Pancreas (tissue), 10 donors: Measurements from ENCODE around the gene ADNP. TPM values are rescaled to one million over a fixed set of nuclear protein-coding genes. Genes with fewer than 3 reads are reported as not detected.

Experiments
- ATAC-seq, 4 donors: fragments of 200-7000 bp; cut with Tn5 transposase; one replicate each; pipeline versions ENCODE4 v1.8.0 to v1.9.1; 2020; ENCODE audit warnings: mild to moderate bottlenecking in 4 of 4, moderate library complexity in 4 of 4
- DNase-seq, 6 donors: peaks; one replicate each; pipeline ENCODE4 v3.0.0-alpha.2; 2020
- FAIRE-seq: peaks from 2 replicates; lab custom pipeline; 2012; peaks lifted over from hg19 to GRCh38; lab: Jason Lieb, UNC
- H3K27ac ChIP-seq, 4 donors: fragments of 200-600 bp; sonication (generic); 1 replicate in 3 of 4; 2 replicates in 1 of 4; pipeline versions ENCODE4 v1.5.0 to v1.8.0; 2020
- H3K27me3 ChIP-seq, 4 donors: fragments of 200-600 bp; one replicate each; pipeline ENCODE4 v1.8.0; 2021
- H3K36me3 ChIP-seq, 3 donors: fragments of 200-600 bp; sonication (generic) in 1 of 3; one replicate each; pipeline versions ENCODE4 v1.5.0 to v1.8.0; 2020 to 2021
- H3K4me1 ChIP-seq, 3 donors: fragments of 200-600 bp; one replicate each; pipeline ENCODE4 v1.8.0; 2021
- H3K4me3 ChIP-seq, 4 donors: fragments of 200-600 bp; sonication (generic) in 2 of 4; one replicate each; pipeline versions ENCODE4 v1.5.0 to v1.8.0; 2020 to 2021
- H3K9me3 ChIP-seq, 4 donors: fragments of 200-600 bp; one replicate each; pipeline ENCODE4 v1.8.0; 2021
- CTCF ChIP-seq, 4 donors: fragments of 200-600 bp; sonication (generic) in 3 of 4; IDR thresholded peaks; one replicate each; pipeline versions ENCODE4 v1.5.0 to v1.8.0; 2021; ENCODE audit warnings: antibody characterized with exemption in 4 of 4
- WGBS, 2 donors: extraction: QIAGEN DNeasy Blood & Tissue Kit; methylation state at CpG; one replicate each; pipeline ENCODE4 v1.1.7; 2013; 5-methylcytosine and 5-hydroxymethylcytosine counted together
- intact Hi-C, 3 donors: fragments of 100-400 bp; cut with DNase I; formaldehyde crosslinking; loops; one replicate each; pipeline versions ENCODE4 v1.11.1 to v1.14.2; 2022
- polyA plus RNA-seq, 2 donors: library from polyadenylated mRNA; stranded (reverse); fragments of 200-250 nt; gene quantifications; one replicate each; pipeline ENCODE4 v1.2.3, GENCODE V29; 2013
- total RNA-seq, 6 donors: library from RNA; stranded (reverse); fragmentation: NEBNext Ultra II Directional in 4 of 6; extraction: Animal tissue kit (Norgen Biotek cat#: 25700) in 4 of 6; gene quantifications; one replicate each; pipeline versions ENCODE4 v1.2.1 to v1.2.4, GENCODE V29; 2021 to 2023
- donor health status: healthy with polysubstance abuse.
- donor health status: DM: no; HTN: no; CAD: no; lungs with moderate emphysema.
- donor health status: DM: no; HTN: no; CAD: no.
- donor health status: control.
- donor health status: control.
- donor health status: Bipolar disorder and iron deficiency.
- donor health status: DM: yes; HTN: yes; CAD: no.
- donor health status: DM: no; HTN: no; CAD: no.
- donor health status: DM: no; HTN: no; CAD: no.
- donor health status: DM: yes; HTN: yes; CAD: no.

The ADNP gene
- total and polyA plus RNA-seq, 8 donors = 17.8 to 33.8 (median 20.5) TPM

DNA sequence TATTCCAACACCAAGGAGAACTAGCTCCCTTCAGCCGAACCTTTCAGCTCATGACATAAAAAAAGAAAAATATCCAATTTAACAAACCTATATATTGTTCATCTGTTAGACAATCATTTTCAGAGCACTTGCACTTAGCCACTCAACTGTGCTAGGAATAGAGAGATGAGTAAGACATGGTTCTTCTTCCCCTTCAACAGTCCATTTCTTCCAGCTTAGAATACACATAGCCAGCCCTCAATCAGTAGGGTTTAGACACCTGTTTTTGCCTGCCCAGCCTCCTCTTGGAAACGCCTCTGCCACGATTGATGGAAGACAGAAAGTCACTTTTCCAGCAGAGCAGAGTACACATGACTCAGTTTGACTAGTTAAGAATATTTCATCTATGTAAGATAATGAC lies 21.8 kb downstream of the ADNP start:
- no peaks in the 10 kb centered on the region for H3K27me3 ChIP-seq
- FAIRE-seq (no peak), DNase-seq (no peak), ATAC-seq (no peak)
- no peak overlapping the region for H3K27ac ChIP-seq
- intact Hi-C loops = loop anchor here in 1 of 3 donors (10.0 kb wide), 1 partner anchor 115 kb away; the partner anchor contains the start of gene BCAS4
- 87 to 91% methylated on average over 3 of the region's 3 CpGs for WGBS, 2 donors
- H3K9me3 ChIP-seq = no peaks in the 10 kb centered on the region
- no peaks in the 10 kb centered on the region for H3K36me3 ChIP-seq
- TF ChIP-seq CTCF (IDR thresholded peaks at IDR 0.05) = no peak
- H3K4me3 ChIP-seq = no peak overlapping the region
- peaks cover 6 to 15% (median 11%) of the 10 kb centered on the region in 3 donors for H3K4me1 ChIP-seq

GRCh38 chr20:50904067-50904570 lies 27.1 kb downstream of the ADNP start:
- no peak for DNase-seq
- 73 to 77% methylated on average over 6 of the region's 6 CpGs for WGBS, 2 donors

GRCh38 chr20:50903353-50904051 lies 27.7 kb downstream of the ADNP start:
- WGBS, 2 donors = 53 to 54% methylated on average over 8 of the region's 8 CpGs
- H3K4me1 ChIP-seq = peaks cover 0 to 8% (median 6%) of the 10 kb centered on the region in 3 donors
- no peak overlapping the region for H3K27ac ChIP-seq
- no peaks in the 10 kb centered on the region for H3K9me3 ChIP-seq
- intact Hi-C loops = loop anchor here in 1 of 3 donors (10.0 kb wide), 1 partner anchor 109 kb away; the partner anchor contains the start of gene BCAS4
- FAIRE-seq = no peak
- DNase-seq = no peak
- H3K27me3 ChIP-seq = no peaks in the 10 kb centered on the region
- H3K4me3 ChIP-seq = no peak overlapping the region
- no peak for TF ChIP-seq CTCF (IDR thresholded peaks at IDR 0.05)
- peaks cover 0 to 25% (median 0%) of the 10 kb centered on the region in 3 donors for H3K36me3 ChIP-seq
- ATAC-seq = peak in 2 of 4 donors; percentile 62 to 65

More at GRCh38 chr20:50904067-50904570, 27.1 kb downstream of the ADNP start:
- Histone ChIP-seq H3K36me3 (peaks cover 0 to 25% (median 0%) of the 10 kb centered on the region in 3 donors), H3K9me3 (no peaks in the 10 kb centered on the region), H3K4me3 (no peak overlapping the region), H3K27me3 (no peaks in the 10 kb centered on the region), H3K27ac (no peak overlapping the region), H3K4me1 (peaks cover 0 to 8% (median 6%) of the 10 kb centered on the region in 3 donors)
- peak in 2 of 4 donors; percentile 32 to 36 for ATAC-seq
- no peak for FAIRE-seq
- intact Hi-C loops = loop anchor here in 1 of 3 donors (10.0 kb wide), 1 partner anchor 109 kb away; the partner anchor contains the start of gene BCAS4
- TF ChIP-seq CTCF (IDR thresholded peaks at IDR 0.05) = no peak

DNA sequence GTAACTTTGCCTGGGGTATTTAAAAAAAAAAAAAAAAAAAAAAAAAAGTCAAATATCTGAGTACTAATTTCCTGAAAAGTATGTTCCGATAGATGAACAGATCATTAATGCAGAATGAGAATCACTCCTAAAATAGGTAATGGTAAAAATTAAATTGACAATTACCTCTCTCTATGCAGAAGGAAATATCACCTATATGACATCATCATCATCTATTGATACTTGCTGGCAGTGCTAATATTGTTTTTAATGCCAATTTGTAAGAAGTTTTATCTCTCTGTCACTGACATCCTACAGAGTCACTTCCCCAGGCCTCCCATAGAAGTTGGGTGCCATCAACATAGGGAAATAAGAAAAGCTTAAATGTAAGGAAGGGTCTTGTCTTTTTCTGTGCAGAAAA lies 29.9 kb downstream of the ADNP start:
- DNase-seq (no peak), FAIRE-seq (no peak), ATAC-seq (no peak)
- no peak overlapping the region for H3K27ac ChIP-seq
- intact Hi-C loops = loop anchor here in 1 of 3 donors (10.0 kb wide), 1 partner anchor 106 kb away; the partner anchor contains the start of gene BCAS4
- TF ChIP-seq CTCF (IDR thresholded peaks at IDR 0.05) = no peak
- H3K9me3 ChIP-seq = no peaks in the 10 kb centered on the region
- H3K4me3 ChIP-seq = no peak overlapping the region
- peaks cover 0 to 8% (median 6%) of the 10 kb centered on the region in 3 donors for H3K4me1 ChIP-seq
- WGBS, 2 donors = 96 to 100% methylated on average over 1 of the region's 1 CpG
- H3K27me3 ChIP-seq = no peaks in the 10 kb centered on the region
- peaks cover 0 to 30% (median 0%) of the 10 kb centered on the region in 3 donors for H3K36me3 ChIP-seq
